Endothelial cell of umbilical vein (primary cell): ENCODE data around the gene NIN. TPM values are rescaled to one million over a fixed set of nuclear protein-coding genes. Genes with fewer than 3 reads are reported as not detected.

Experiments used
- BruUV-seq: library from RNA; stranded (reverse); fragments of 400-500 nt; replicated peaks from 2 replicates; lab custom pipeline; 2021; lab: Mats Ljungman, UMichigan
- CTCF ChIA-PET: fragments of 300-600, 350-600 bp; sonication (Branson Sonifier 250); formaldehyde crosslinking; loops from one replicate; lab custom pipeline; 2021; ENCODE audit warnings: antibody characterized with exemption, inconsistent platforms; lab: Charles Lee
- POLR2A ChIA-PET: fragments of 300-600, 350-600 bp; sonication (Branson Sonifier 250); formaldehyde crosslinking; loops from one replicate; lab custom pipeline; 2021; ENCODE audit warnings: antibody characterized with exemption, inconsistent platforms; lab: Charles Lee
- DNase-seq: peaks from one replicate; pipeline ENCODE4 v3.0.0-alpha.2; 2011; ENCODE audit warnings: low read depth, low spot score
- FAIRE-seq: peaks from 2 replicates; lab custom pipeline; 2011; peaks lifted over from hg19 to GRCh38; lab: Jason Lieb, UNC
- H2AFZ ChIP-seq: 2 replicates; pipeline ENCODE4 v1.6.0; 2012; ENCODE audit warnings: low read depth, low read length, control low read depth, inconsistent platforms
- H3K27ac ChIP-seq: 2 replicates; pipeline ENCODE4 v1.5.1; 2011; ENCODE audit warnings: low read depth, mild to moderate bottlenecking, control low read depth, low read length, moderate library complexity; ENCODE audit not compliant: insufficient read depth
- H3K27me3 ChIP-seq, 2 experiments: 2 replicates each; pipeline versions ENCODE4 v1.6.0 to v1.6.1; 2011; ENCODE audit warnings: low read length in 2 of 2, mixed read lengths in 1 of 2; ENCODE audit not compliant: control insufficient read depth in 2 of 2, insufficient read depth in 2 of 2
- H3K36me3 ChIP-seq, 2 experiments: 2 replicates in 1 of 2; 3 replicates in 1 of 2; pipeline ENCODE4 v1.5.1; 2011; ENCODE audit warnings: low read length in 2 of 2, mild to moderate bottlenecking in 1 of 2, moderate library complexity in 1 of 2; ENCODE audit not compliant: control insufficient read depth in 2 of 2, insufficient read depth in 2 of 2; ENCODE audit errors: extremely low read depth in 1 of 2
- H3K4me1 ChIP-seq: 3 replicates; pipeline ENCODE4 v1.5.1; 2011; ENCODE audit warnings: mild to moderate bottlenecking, low read length; ENCODE audit not compliant: control insufficient read depth, insufficient read depth; ENCODE audit errors: extremely low read depth
- H3K4me2 ChIP-seq: 2 replicates; pipeline ENCODE4 v1.6.1; 2011; ENCODE audit warnings: low read length, control low read depth, mixed read lengths; ENCODE audit not compliant: insufficient read depth
- H3K4me3 ChIP-seq, 3 experiments: fragments of 200-600 bp in 1 of 3; sonication (generic), shearing (Covaris generic) in 1 of 3; replicated peaks in 1 of 3; 2 replicates each; pipeline ENCODE4 v1.5.1; 2011 to 2016; ENCODE audit warnings: control low read depth in 3 of 3, low read length in 3 of 3, mild to moderate bottlenecking in 2 of 3, inconsistent platforms in 1 of 3, low read depth in 1 of 3, moderate library complexity in 1 of 3; ENCODE audit not compliant: insufficient read depth in 1 of 3
- H3K79me2 ChIP-seq: 2 replicates; pipeline ENCODE4 v1.6.0; 2012; ENCODE audit warnings: low read length, inconsistent platforms; ENCODE audit not compliant: control insufficient read depth, insufficient read depth
- H3K9ac ChIP-seq: replicated peaks from 2 replicates; pipeline ENCODE3; 2011; ENCODE audit warnings: low read length, control low read depth; ENCODE audit not compliant: insufficient read depth; ENCODE audit errors: extremely low read depth
- H3K9me1 ChIP-seq: replicated peaks from 3 replicates; pipeline ENCODE4 v1.6.0; 2011; ENCODE audit warnings: mild to moderate bottlenecking, low read length; ENCODE audit not compliant: control insufficient read depth, insufficient read depth; ENCODE audit errors: extremely low read depth
- H3K9me3 ChIP-seq: replicated peaks from 2 replicates; pipeline ENCODE4 v1.5.1; 2012; ENCODE audit warnings: low read length, inconsistent platforms; ENCODE audit not compliant: control insufficient read depth, insufficient read depth
- H4K20me1 ChIP-seq: replicated peaks from 2 replicates; pipeline ENCODE3; 2011; ENCODE audit warnings: mild to moderate bottlenecking, low read length; ENCODE audit not compliant: control insufficient read depth, insufficient read depth; ENCODE audit errors: extremely low read depth
- EZH2 ChIP-seq: IDR thresholded peaks from 2 replicates; pipeline ENCODE4 v1.6.1; 2012; ENCODE audit warnings: borderline replicate concordance, low read depth, mild to moderate bottlenecking, moderate library complexity, low read length, inconsistent platforms; ENCODE audit not compliant: severe bottlenecking
- FOS ChIP-seq: IDR thresholded peaks from 2 replicates; pipeline ENCODE4 v1.6.1; 2011; ENCODE audit warnings: mild to moderate bottlenecking, low read length, moderate library complexity, borderline replicate concordance; ENCODE audit not compliant: insufficient read depth
- GATA2 ChIP-seq: IDR thresholded peaks from 2 replicates; pipeline ENCODE4 v1.7.0; 2011; ENCODE audit warnings: low read depth, mild to moderate bottlenecking, moderate library complexity, mixed read lengths, low read length; ENCODE audit not compliant: insufficient read length, insufficient read depth
- JUN ChIP-seq: IDR thresholded peaks from 2 replicates; pipeline ENCODE4 v1.6.1; 2011; ENCODE audit warnings: borderline replicate concordance, low read depth; ENCODE audit not compliant: insufficient read length, insufficient read depth
- MYC ChIP-seq: IDR thresholded peaks from one replicate; pipeline ENCODE4 v1.6.1; 2011; ENCODE audit warnings: mild to moderate bottlenecking, low read depth, low read length
- POLR2A ChIP-seq: IDR thresholded peaks from 2 replicates; pipeline ENCODE4 v1.6.1; 2012; ENCODE audit warnings: low read depth, mild to moderate bottlenecking, control low read depth, low read length
- POLR2AphosphoS5 ChIP-seq: IDR thresholded peaks from 2 replicates; pipeline ENCODE4 v1.6.1; 2012; ENCODE audit warnings: low read depth, mild to moderate bottlenecking, control low read depth, low read length, moderate library complexity; ENCODE audit not compliant: insufficient read depth
- dilution Hi-C: fragments of 300-500 bp; cut with MboI; formaldehyde crosslinking; loops from one replicate; pipeline ENCODE4 v1.15.0; 2019; ENCODE audit warnings: low sequenced_read_pairs; ENCODE audit not compliant: extremely low pct_ligation_motif_present
- intact Hi-C: fragments of 100-400 bp; cut with micrococcal nuclease; formaldehyde crosslinking; loops from one replicate; pipeline ENCODE4 v1.10.0; 2022
- polyA plus RNA-seq, 4 experiments: library from polyadenylated mRNA; depleted of rRNA in 3 of 4; stranded (reverse) in 3 of 4; unstranded in 1 of 4; fragments of >200 nt; gene quantifications; 2 replicates each; pipeline versions ENCODE4 v1.2.1 to v1.2.3, GENCODE V29; 2011 to 2012; ENCODE audit warnings: missing spikeins in 1 of 4
- total RNA-seq: library from RNA; stranded (reverse); gene quantifications from 2 replicates; pipeline ENCODE4 v1.2.3, GENCODE V29; 2021
- TF ChIP-seq, protein P1 (sequence below): IDR thresholded peaks from 2 replicates; pipeline ENCODE4 v1.6.1; 2011; ENCODE audit not compliant: insufficient read depth, insufficient read length
- TF ChIP-seq, protein P2 (sequence below), 2 donors: IDR thresholded peaks; 1 replicate in 1 of 2; 2 replicates in 1 of 2; pipeline ENCODE4 v1.5.1; 2011; ENCODE audit warnings: low read length in 2 of 2, mild to moderate bottlenecking in 2 of 2, moderate library complexity in 2 of 2, control low read depth in 1 of 2, inconsistent platforms in 1 of 2, low read depth in 1 of 2; ENCODE audit not compliant: insufficient read depth in 1 of 2; ENCODE audit errors: extremely low read depth in 1 of 2

Gene NIN
- total and polyA plus RNA-seq, 2 donors (not counting 3 experiments of a cell fraction or from before 2014, with no cell fraction given): 7.1 to 76.3 TPM

DNA sequence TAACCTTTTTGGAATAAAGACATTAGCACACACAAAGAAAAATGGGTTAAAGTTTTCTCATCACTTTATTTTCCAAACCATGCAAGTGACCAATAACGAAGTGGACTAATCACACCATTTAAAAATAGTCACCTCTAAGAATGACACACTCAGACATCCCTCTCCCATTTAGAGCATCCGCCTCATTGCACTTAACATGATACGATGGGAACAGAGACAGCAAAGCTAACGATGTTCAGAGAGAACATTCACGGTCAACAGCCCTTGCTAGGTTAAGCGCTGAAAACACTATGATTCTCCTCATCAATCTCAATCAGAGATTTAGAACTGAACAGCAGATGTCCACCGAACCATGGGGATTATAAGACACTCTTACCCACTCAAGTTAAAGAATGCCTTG, 35.8 kb downstream of the NIN start:
- POLR2A ChIA-PET: no interaction called here
- H3K4me2 ChIP-seq: no peak overlapping the region

DNA sequence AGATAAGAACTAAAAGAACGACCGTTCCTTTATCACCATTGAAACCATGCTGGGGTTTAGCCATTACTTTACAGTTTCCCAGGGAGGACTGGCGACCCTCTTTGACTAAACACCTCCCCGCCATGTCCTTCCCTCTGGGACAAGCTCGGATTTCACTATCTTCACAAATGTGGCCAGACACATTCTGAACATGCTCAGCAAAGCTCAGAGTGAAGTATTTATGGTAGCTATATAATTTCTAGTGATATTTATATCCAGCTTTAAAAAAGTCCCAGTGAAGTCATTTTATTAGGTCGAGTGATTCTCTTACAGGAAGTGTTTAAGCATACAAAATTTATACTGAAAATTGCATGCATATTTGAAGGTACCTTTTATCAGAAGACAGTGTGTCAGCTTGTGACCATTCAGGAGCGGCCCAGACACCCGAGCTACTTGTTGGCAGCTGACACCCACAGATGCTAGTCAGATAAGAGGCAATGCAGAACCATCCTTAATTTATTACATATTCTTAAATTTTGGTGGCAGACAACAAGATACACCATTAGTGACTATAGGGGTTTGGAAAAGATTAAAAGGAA, 36.8 kb downstream of the NIN start:
- H3K27me3 ChIP-seq: no peaks in the 10 kb centered on the region
- peaks cover 23% of the 10 kb centered on the region for H3K79me2 ChIP-seq
- TF ChIP-seq FOS (no peak), GATA2 (no peak), POLR2AphosphoS5 (no peak), POLR2A (no peak), MYC (no peak), JUN (no peak), EZH2 (no peak)
- TF ChIP-seq, protein P1, sequence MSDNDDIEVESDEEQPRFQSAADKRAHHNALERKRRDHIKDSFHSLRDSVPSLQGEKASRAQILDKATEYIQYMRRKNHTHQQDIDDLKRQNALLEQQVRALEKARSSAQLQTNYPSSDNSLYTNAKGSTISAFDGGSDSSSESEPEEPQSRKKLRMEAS: no peak
- TF ChIP-seq, protein P2, sequence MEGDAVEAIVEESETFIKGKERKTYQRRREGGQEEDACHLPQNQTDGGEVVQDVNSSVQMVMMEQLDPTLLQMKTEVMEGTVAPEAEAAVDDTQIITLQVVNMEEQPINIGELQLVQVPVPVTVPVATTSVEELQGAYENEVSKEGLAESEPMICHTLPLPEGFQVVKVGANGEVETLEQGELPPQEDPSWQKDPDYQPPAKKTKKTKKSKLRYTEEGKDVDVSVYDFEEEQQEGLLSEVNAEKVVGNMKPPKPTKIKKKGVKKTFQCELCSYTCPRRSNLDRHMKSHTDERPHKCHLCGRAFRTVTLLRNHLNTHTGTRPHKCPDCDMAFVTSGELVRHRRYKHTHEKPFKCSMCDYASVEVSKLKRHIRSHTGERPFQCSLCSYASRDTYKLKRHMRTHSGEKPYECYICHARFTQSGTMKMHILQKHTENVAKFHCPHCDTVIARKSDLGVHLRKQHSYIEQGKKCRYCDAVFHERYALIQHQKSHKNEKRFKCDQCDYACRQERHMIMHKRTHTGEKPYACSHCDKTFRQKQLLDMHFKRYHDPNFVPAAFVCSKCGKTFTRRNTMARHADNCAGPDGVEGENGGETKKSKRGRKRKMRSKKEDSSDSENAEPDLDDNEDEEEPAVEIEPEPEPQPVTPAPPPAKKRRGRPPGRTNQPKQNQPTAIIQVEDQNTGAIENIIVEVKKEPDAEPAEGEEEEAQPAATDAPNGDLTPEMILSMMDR (IDR thresholded peaks at IDR 0.05; ENCODE audit: extremely low read depth in 1 of 2, insufficient read depth in 1 of 2, low read depth in 1 of 2, low read length in 2 of 2): no peak
- no peak overlapping the region for H2AFZ ChIP-seq
- no TSS peak for BruUV-seq
- intact Hi-C loops: no loop called here
- ChIA-PET POLR2A (no interaction called here), CTCF (interaction anchor here (0.7 to 5.2 kb wide), 4 partner anchors 11 to 66 kb away, joined by 3 to 42 read pairs (median 5); no protein-coding TSS in a partner anchor)
- FAIRE-seq: no peak
- no peak overlapping the region for H3K9ac ChIP-seq
- H3K9me1 ChIP-seq: no peaks in the 10 kb centered on the region
- dilution Hi-C loops: no loop called here
- H3K9me3 ChIP-seq: no peaks in the 10 kb centered on the region
- H3K4me1 ChIP-seq: peaks cover 20% of the 10 kb centered on the region
- DNase-seq: no peak
- no peak overlapping the region for H3K4me3 ChIP-seq
- peaks cover 7 to 10% of the 10 kb centered on the region in 2 experiments for H3K36me3 ChIP-seq
- no peak overlapping the region for H3K4me2 ChIP-seq
- peaks cover 2% of the 10 kb centered on the region for H4K20me1 ChIP-seq
- no peak overlapping the region for H3K27ac ChIP-seq

More for the DNA sequence above, 35.8 kb downstream of the NIN start:
- Histone ChIP-seq H4K20me1 (peaks cover 2% of the 10 kb centered on the region), H3K36me3 (peaks cover 8 to 12% of the 10 kb centered on the region in 2 experiments), H3K4me3 (no peak overlapping the region), H3K27ac (no peak overlapping the region), H3K27me3 (no peaks in the 10 kb centered on the region), H3K9me1 (no peaks in the 10 kb centered on the region), H3K4me1 (peaks cover 25% of the 10 kb centered on the region), H3K9me3 (no peaks in the 10 kb centered on the region), H3K79me2 (peaks cover 24% of the 10 kb centered on the region), H3K9ac (no peak overlapping the region), H2AFZ (no peak overlapping the region)
- DNase-seq (no peak), FAIRE-seq (no peak)
- intact Hi-C loops (no loop called here), dilution Hi-C loops (no loop called here)
- BruUV-seq: no TSS peak
- TF ChIP-seq POLR2A: no peak
- no peak for TF ChIP-seq EZH2
- TF ChIP-seq MYC: no peak
- no peak for TF ChIP-seq POLR2AphosphoS5
- CTCF ChIA-PET: interaction anchor here (5.2 kb wide), 1 partner anchor 18 kb away, joined by 42 read pairs; no protein-coding TSS in a partner anchor
